Measurements from ENCODE around the gene CCDC7. TPM values are rescaled to one million over a fixed set of nuclear protein-coding genes. Genes with fewer than 3 reads are reported as not detected.

CCDC7 gene
- total and polyA plus RNA-seq, 8 donors, result 5.4 to 20.5 (median 8.5) TPM

GRCh38 chr10:32878646-32879045 is 432.7 kb downstream of the CCDC7 start:
- intact Hi-C loops (cut with DNase I), result no loop called here
- TF ChIP-seq, protein P1, sequence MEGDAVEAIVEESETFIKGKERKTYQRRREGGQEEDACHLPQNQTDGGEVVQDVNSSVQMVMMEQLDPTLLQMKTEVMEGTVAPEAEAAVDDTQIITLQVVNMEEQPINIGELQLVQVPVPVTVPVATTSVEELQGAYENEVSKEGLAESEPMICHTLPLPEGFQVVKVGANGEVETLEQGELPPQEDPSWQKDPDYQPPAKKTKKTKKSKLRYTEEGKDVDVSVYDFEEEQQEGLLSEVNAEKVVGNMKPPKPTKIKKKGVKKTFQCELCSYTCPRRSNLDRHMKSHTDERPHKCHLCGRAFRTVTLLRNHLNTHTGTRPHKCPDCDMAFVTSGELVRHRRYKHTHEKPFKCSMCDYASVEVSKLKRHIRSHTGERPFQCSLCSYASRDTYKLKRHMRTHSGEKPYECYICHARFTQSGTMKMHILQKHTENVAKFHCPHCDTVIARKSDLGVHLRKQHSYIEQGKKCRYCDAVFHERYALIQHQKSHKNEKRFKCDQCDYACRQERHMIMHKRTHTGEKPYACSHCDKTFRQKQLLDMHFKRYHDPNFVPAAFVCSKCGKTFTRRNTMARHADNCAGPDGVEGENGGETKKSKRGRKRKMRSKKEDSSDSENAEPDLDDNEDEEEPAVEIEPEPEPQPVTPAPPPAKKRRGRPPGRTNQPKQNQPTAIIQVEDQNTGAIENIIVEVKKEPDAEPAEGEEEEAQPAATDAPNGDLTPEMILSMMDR (IDR thresholded peaks at IDR 0.05), result no peak
- H3K36me3 ChIP-seq, result no peaks in the 10 kb centered on the region
- no peak for DNase-seq
- no peaks in the 10 kb centered on the region for H3K27me3 ChIP-seq
- no peak overlapping the region for H3K4me3 ChIP-seq
- H3K9me3 ChIP-seq, result no peaks in the 10 kb centered on the region
- ATAC-seq, result no peak
- no peak overlapping the region for H3K27ac ChIP-seq
- no peaks in the 10 kb centered on the region for H3K4me1 ChIP-seq

GRCh38 chr10:32882076-32882475 is 436.1 kb downstream of the CCDC7 start:
- DNase-seq, result no peak
- Histone ChIP-seq H3K27me3 (no peaks in the 10 kb centered on the region), H3K27ac (no peak overlapping the region), H3K4me3 (no peak overlapping the region), H3K4me1 (no peaks in the 10 kb centered on the region), H3K9me3 (no peaks in the 10 kb centered on the region), H3K36me3 (no peaks in the 10 kb centered on the region)
- TF ChIP-seq, protein P1 (IDR thresholded peaks at IDR 0.05), result no peak
- peak; percentile 12 for ATAC-seq
- intact Hi-C loops (cut with DNase I), result no loop called here

DNA sequence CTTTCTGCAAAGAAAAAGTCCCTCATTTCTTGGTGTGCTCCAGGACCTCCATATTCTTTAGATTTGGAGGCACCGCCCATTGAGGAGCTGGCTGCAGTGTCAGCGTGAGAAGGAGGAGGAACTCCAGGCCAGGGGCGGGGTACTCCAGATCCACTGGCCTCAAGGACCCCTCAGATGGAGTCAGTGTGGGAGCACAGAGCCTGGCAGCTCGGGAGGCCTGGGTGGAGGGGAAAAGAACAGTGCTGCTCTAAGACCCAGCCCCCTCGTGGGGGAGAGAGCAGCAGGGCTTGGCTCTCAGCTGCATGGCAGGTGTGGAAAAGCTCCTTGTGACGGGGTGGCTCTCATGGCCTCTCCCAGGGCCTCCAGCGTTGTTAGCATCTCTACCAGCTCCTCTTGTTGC is 441.5 kb downstream of the CCDC7 start:
- TF ChIP-seq, protein P1 (IDR thresholded peaks at IDR 0.05), result no peak
- no peaks in the 10 kb centered on the region for H3K9me3 ChIP-seq
- no peak overlapping the region for H3K4me3 ChIP-seq
- no peaks in the 10 kb centered on the region for H3K27me3 ChIP-seq
- intact Hi-C loops (cut with DNase I), result no loop called here
- ATAC-seq, result no peak
- DNase-seq, result peak in 1 of 4 donors; percentile 37
- no peaks in the 10 kb centered on the region for H3K36me3 ChIP-seq
- H3K4me1 ChIP-seq, result no peaks in the 10 kb centered on the region
- no peak overlapping the region for H3K27ac ChIP-seq

DNA sequence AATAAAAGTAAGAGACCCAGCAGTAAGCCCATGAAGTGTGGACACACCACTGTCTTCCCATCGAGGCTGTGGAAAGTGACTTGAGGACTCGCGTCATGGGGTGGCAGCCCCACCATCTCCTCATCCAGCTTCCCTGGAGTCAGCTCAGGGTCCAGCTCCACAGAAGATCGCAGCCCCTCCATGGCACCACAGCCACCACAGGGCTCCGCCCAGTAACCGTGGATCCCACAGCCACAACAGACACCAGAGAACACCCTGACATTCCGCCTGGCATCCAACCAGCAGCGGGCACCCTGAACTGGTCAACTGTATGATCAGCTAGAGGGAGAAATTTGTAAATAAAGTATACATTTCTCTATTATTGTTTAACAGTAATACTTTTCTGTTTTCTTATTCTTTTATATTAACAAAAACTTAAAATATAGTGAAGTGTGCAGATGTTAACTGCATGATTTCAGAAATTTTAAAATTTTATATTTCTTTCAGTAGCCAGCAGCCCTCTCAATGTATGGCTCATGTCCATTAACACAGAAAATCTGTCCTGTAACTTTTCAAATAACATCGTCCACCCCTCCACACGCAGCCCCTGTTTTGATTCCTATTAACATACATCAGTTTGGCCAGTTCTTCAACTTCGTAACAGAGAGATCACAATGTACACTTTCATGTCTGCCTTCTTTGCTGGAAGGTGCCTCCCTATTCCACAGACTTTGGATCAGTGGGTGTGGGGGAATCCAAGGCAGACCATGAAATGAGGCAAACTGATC is 442.4 kb downstream of the CCDC7 start:
- H3K9me3 ChIP-seq, result no peaks in the 10 kb centered on the region
- TF ChIP-seq, protein P1 (IDR thresholded peaks at IDR 0.05), result no peak

GRCh38 chr10:32889631-32890212 is 443.8 kb downstream of the CCDC7 start:
- Histone ChIP-seq H3K4me1 (no peaks in the 10 kb centered on the region), H3K27me3 (no peaks in the 10 kb centered on the region), H3K4me3 (no peak overlapping the region), H3K36me3 (no peaks in the 10 kb centered on the region), H3K9me3 (no peaks in the 10 kb centered on the region), H3K27ac (no peak overlapping the region)
- TF ChIP-seq, protein P1 (IDR thresholded peaks at IDR 0.05), result no peak
- DNase-seq (no peak), ATAC-seq (no peak)
- intact Hi-C loops (cut with DNase I), result no loop called here

More for the DNA sequence above, 442.4 kb downstream of the CCDC7 start:
- no peaks in the 10 kb centered on the region for H3K27me3 ChIP-seq
- H3K36me3 ChIP-seq, result no peaks in the 10 kb centered on the region
- H3K4me1 ChIP-seq, result no peaks in the 10 kb centered on the region
- no peak overlapping the region for H3K27ac ChIP-seq
- H3K4me3 ChIP-seq, result no peak overlapping the region
- DNase-seq (peak in 1 of 4 donors; percentile 55), ATAC-seq (no peak)
- intact Hi-C loops (cut with DNase I), result no loop called here

Measured in left lung (tissue), 10 donors.